ENCODE results near the gene CD164L2.

CD164L2 gene

GRCh38 chr1:27346991-27347624 is 36.0 kb downstream of the CD164L2 start:
- Histone ChIP-seq H3K27me3 (ENCODE audit: insufficient read depth, low read length, poor library complexity) (no peaks in the 10 kb centered on the region), H2BK120ac (ENCODE audit: low read depth, low read length) (no peak overlapping the region), H3K23ac (ENCODE audit: low read length) (no peak overlapping the region), H2AK5ac (ENCODE audit: low read length) (no peak overlapping the region), H3K9ac (ENCODE audit: low read length) (no peak overlapping the region), H3K56ac (ENCODE audit: low read length) (peak overlapping the region; percentile 10), H3K27ac (ENCODE audit: low read depth, low read length) (no peak overlapping the region), H3K79me1 (ENCODE audit: low read length) (peaks cover 2% of the 10 kb centered on the region), H3K4ac (ENCODE audit: low read depth, low read length) (no peak overlapping the region), H3K4me2 (ENCODE audit: low read length) (no peak overlapping the region), H3K79me2 (ENCODE audit: control insufficient read depth, insufficient read depth, low read length) (no peaks in the 10 kb centered on the region), H3K4me1 (ENCODE audit: control insufficient read depth, low read depth, low read length) (peaks cover under 1% of the 10 kb centered on the region), H4K5ac (ENCODE audit: low read length) (no peak overlapping the region), H2BK15ac (replicated peaks; ENCODE audit: low read depth) (no peak overlapping the region), H3K18ac (ENCODE audit: low read length) (no peak overlapping the region), H3K36me3 (ENCODE audit: control insufficient read depth, insufficient read depth, low read length) (no peaks in the 10 kb centered on the region), H4K8ac (ENCODE audit: low read depth, low read length) (no peak overlapping the region), H2BK5ac (ENCODE audit: low read length) (no peak overlapping the region), H3K4me3 (ENCODE audit: low read length) (no peak overlapping the region)
- peak; percentile 68 for DNase-seq
- WGBS (ENCODE audit: extremely low coverage, insufficient coverage, low lambda C conversion rate), result no CpG with 5 or more reads among the region's 14 CpGs

GRCh38 chr1:27346357-27346756 is 36.8 kb downstream of the CD164L2 start:
- Histone ChIP-seq H3K27me3 (ENCODE audit: insufficient read depth, low read length, poor library complexity) (no peaks in the 10 kb centered on the region), H3K4ac (ENCODE audit: low read depth, low read length) (no peak overlapping the region), H3K4me2 (ENCODE audit: low read length) (no peak overlapping the region), H3K36me3 (ENCODE audit: control insufficient read depth, insufficient read depth, low read length) (no peaks in the 10 kb centered on the region), H3K56ac (ENCODE audit: low read length) (no peak overlapping the region), H2AK5ac (ENCODE audit: low read length) (no peak overlapping the region), H3K4me3 (ENCODE audit: low read length) (no peak overlapping the region), H3K9ac (ENCODE audit: low read length) (no peak overlapping the region), H2BK15ac (replicated peaks; ENCODE audit: low read depth) (no peak overlapping the region), H3K79me1 (ENCODE audit: low read length) (peaks cover 2% of the 10 kb centered on the region), H3K79me2 (ENCODE audit: control insufficient read depth, insufficient read depth, low read length) (no peaks in the 10 kb centered on the region), H2BK120ac (ENCODE audit: low read depth, low read length) (no peak overlapping the region), H4K8ac (ENCODE audit: low read depth, low read length) (no peak overlapping the region), H3K27ac (ENCODE audit: low read depth, low read length) (no peak overlapping the region), H3K18ac (ENCODE audit: low read length) (no peak overlapping the region), H3K4me1 (ENCODE audit: control insufficient read depth, low read depth, low read length) (peaks cover 3% of the 10 kb centered on the region), H2BK5ac (ENCODE audit: low read length) (no peak overlapping the region), H3K23ac (ENCODE audit: low read length) (no peak overlapping the region), H4K5ac (ENCODE audit: low read length) (no peak overlapping the region)
- no CpG with 5 or more reads among the region's 8 CpGs for WGBS (ENCODE audit: extremely low coverage, insufficient coverage, low lambda C conversion rate)
- DNase-seq, result no peak

GRCh38 chr1:27345272-27345671 is 37.9 kb downstream of the CD164L2 start:
- Histone ChIP-seq H3K79me1 (ENCODE audit: low read length) (peaks cover 2% of the 10 kb centered on the region), H3K23ac (ENCODE audit: low read length) (no peak overlapping the region), H4K5ac (ENCODE audit: low read length) (no peak overlapping the region), H2BK15ac (replicated peaks; ENCODE audit: low read depth) (no peak overlapping the region), H4K8ac (ENCODE audit: low read depth, low read length) (no peak overlapping the region), H3K4me2 (ENCODE audit: low read length) (no peak overlapping the region), H3K9ac (ENCODE audit: low read length) (no peak overlapping the region), H3K4me1 (ENCODE audit: control insufficient read depth, low read depth, low read length) (peaks cover 3% of the 10 kb centered on the region), H2BK120ac (ENCODE audit: low read depth, low read length) (no peak overlapping the region), H3K27ac (ENCODE audit: low read depth, low read length) (no peak overlapping the region), H3K4ac (ENCODE audit: low read depth, low read length) (no peak overlapping the region), H3K27me3 (ENCODE audit: insufficient read depth, low read length, poor library complexity) (no peaks in the 10 kb centered on the region), H3K79me2 (ENCODE audit: control insufficient read depth, insufficient read depth, low read length) (no peaks in the 10 kb centered on the region), H2AK5ac (ENCODE audit: low read length) (no peak overlapping the region), H2BK5ac (ENCODE audit: low read length) (no peak overlapping the region), H3K4me3 (ENCODE audit: low read length) (no peak overlapping the region), H3K18ac (ENCODE audit: low read length) (no peak overlapping the region), H3K56ac (ENCODE audit: low read length) (no peak overlapping the region), H3K36me3 (ENCODE audit: control insufficient read depth, insufficient read depth, low read length) (no peaks in the 10 kb centered on the region)
- no peak for DNase-seq
- WGBS (ENCODE audit: extremely low coverage, insufficient coverage, low lambda C conversion rate), result no CpG with 5 or more reads among the region's 12 CpGs

GRCh38 chr1:27343639-27344025 is 39.5 kb downstream of the CD164L2 start:
- no peak overlapping the region for H3K4ac ChIP-seq (ENCODE audit: low read depth, low read length)
- no peaks in the 10 kb centered on the region for H3K27me3 ChIP-seq (ENCODE audit: insufficient read depth, low read length, poor library complexity)
- no peak overlapping the region for H2BK5ac ChIP-seq (ENCODE audit: low read length)
- H3K79me1 ChIP-seq (ENCODE audit: low read length), result no peaks in the 10 kb centered on the region
- DNase-seq, result no peak
- H2BK15ac ChIP-seq (replicated peaks; ENCODE audit: low read depth), result no peak overlapping the region
- no peak overlapping the region for H3K9ac ChIP-seq (ENCODE audit: low read length)
- peaks cover 5% of the 10 kb centered on the region for H3K4me1 ChIP-seq (ENCODE audit: control insufficient read depth, low read depth, low read length)
- no peak overlapping the region for H3K18ac ChIP-seq (ENCODE audit: low read length)
- H3K56ac ChIP-seq (ENCODE audit: low read length), result no peak overlapping the region
- H3K4me2 ChIP-seq (ENCODE audit: low read length), result no peak overlapping the region
- H3K4me3 ChIP-seq (ENCODE audit: low read length), result no peak overlapping the region
- no CpG with 5 or more reads among the region's 5 CpGs for WGBS (ENCODE audit: extremely low coverage, insufficient coverage, low lambda C conversion rate)
- no peaks in the 10 kb centered on the region for H3K36me3 ChIP-seq (ENCODE audit: control insufficient read depth, insufficient read depth, low read length)
- no peak overlapping the region for H2AK5ac ChIP-seq (ENCODE audit: low read length)
- H3K23ac ChIP-seq (ENCODE audit: low read length), result no peak overlapping the region
- no peaks in the 10 kb centered on the region for H3K79me2 ChIP-seq (ENCODE audit: control insufficient read depth, insufficient read depth, low read length)
- H4K5ac ChIP-seq (ENCODE audit: low read length), result no peak overlapping the region
- H2BK120ac ChIP-seq (ENCODE audit: low read depth, low read length), result no peak overlapping the region
- H3K27ac ChIP-seq (ENCODE audit: low read depth, low read length), result no peak overlapping the region
- H4K8ac ChIP-seq (ENCODE audit: low read depth, low read length), result no peak overlapping the region

- Histone ChIP-seq H3K27ac (ENCODE audit: low read depth, low read length) (no peak overlapping the region), H3K4me3 (ENCODE audit: low read length) (no peak overlapping the region), H2BK120ac (ENCODE audit: low read depth, low read length) (no peak overlapping the region), H3K23ac (ENCODE audit: low read length) (no peak overlapping the region), H3K9ac (ENCODE audit: low read length) (peak overlapping the region; percentile 17), H3K36me3 (ENCODE audit: control insufficient read depth, insufficient read depth, low read length) (no peaks in the 10 kb centered on the region), H3K4me1 (ENCODE audit: control insufficient read depth, low read depth, low read length) (peaks cover 5% of the 10 kb centered on the region), H4K5ac (ENCODE audit: low read length) (no peak overlapping the region), H2BK15ac (replicated peaks; ENCODE audit: low read depth) (no peak overlapping the region), H3K79me1 (ENCODE audit: low read length) (no peaks in the 10 kb centered on the region), H2AK5ac (ENCODE audit: low read length) (no peak overlapping the region), H2BK5ac (ENCODE audit: low read length) (no peak overlapping the region), H3K18ac (ENCODE audit: low read length) (no peak overlapping the region), H3K27me3 (ENCODE audit: insufficient read depth, low read length, poor library complexity) (no peaks in the 10 kb centered on the region), H3K56ac (ENCODE audit: low read length) (peak overlapping the region; percentile 58), H3K79me2 (ENCODE audit: control insufficient read depth, insufficient read depth, low read length) (no peaks in the 10 kb centered on the region), H3K4ac (ENCODE audit: low read depth, low read length) (no peak overlapping the region), H4K8ac (ENCODE audit: low read depth, low read length) (no peak overlapping the region), H3K4me2 (ENCODE audit: low read length) (no peak overlapping the region)
- no peak for DNase-seq
- no CpG with 5 or more reads among the region's 31 CpGs for WGBS (ENCODE audit: extremely low coverage, insufficient coverage, low lambda C conversion rate)
Measured at GRCh38 chr1:27342778-27343638, 40.1 kb downstream of the CD164L2 start.

Data from mesendoderm (in vitro differentiated cells).